HepG2 (cell line): ENCODE measurements around the gene PLGRKT. TPM values are rescaled to one million over a fixed set of nuclear protein-coding genes. Genes with fewer than 3 reads are reported as not detected.
A peak's percentile ranks its signal among the peaks of the same experiment; 100 is the strongest.

Experiments
- ESRRA ChIP-seq: sonication (generic); formaldehyde crosslinking; IDR thresholded peaks from 2 replicates; pipeline ENCODE4 v1.5.1; 2020; ENCODE audit warnings: mild to moderate bottlenecking, low read depth, missing genetic modification reagents
- ETS1 ChIP-seq: sonication (generic); formaldehyde crosslinking; IDR thresholded peaks from 2 replicates; pipeline ENCODE4 v1.4.0; 2020; ENCODE audit warnings: missing genetic modification reagents
- HMG20B ChIP-seq: conservative IDR thresholded peaks from 2 replicates; pipeline ENCODE4 v1.6.1; 2016; ENCODE audit warnings: missing genetic modification reagents, missing compliant biosample characterization
- HOXA5 ChIP-seq: sonication (generic); formaldehyde crosslinking; IDR thresholded peaks from 2 replicates; pipeline ENCODE4 v1.4.0; 2020; ENCODE audit warnings: missing genetic modification reagents
- KDM3A ChIP-seq: IDR thresholded peaks from 2 replicates; pipeline ENCODE4 v1.6.1; 2018; ENCODE audit warnings: low read depth, missing compliant biosample characterization
- MATR3 ChIP-seq: sonication (generic); formaldehyde crosslinking; IDR thresholded peaks from 2 replicates; pipeline ENCODE4 v1.4.0; 2020; ENCODE audit warnings: missing genetic modification reagents
- MTA1 ChIP-seq: sonication (generic); formaldehyde crosslinking; IDR thresholded peaks from 2 replicates; pipeline ENCODE4 v1.4.0; 2020; ENCODE audit warnings: missing genetic modification reagents, mild to moderate bottlenecking, borderline replicate concordance
- PRDM10 ChIP-seq: sonication (generic); formaldehyde crosslinking; IDR thresholded peaks from 2 replicates; pipeline ENCODE4 v1.4.0; 2020; ENCODE audit warnings: low read depth, missing genetic modification reagents
- RFXANK ChIP-seq: IDR thresholded peaks from 2 replicates; pipeline ENCODE4 v1.6.1; 2016
- SIX4 ChIP-seq: sonication (generic); formaldehyde crosslinking; IDR thresholded peaks from 2 replicates; pipeline ENCODE4 v1.4.0; 2020; ENCODE audit warnings: missing genetic modification reagents
- SMARCC2 ChIP-seq: fragments of 450-650 bp; IDR thresholded peaks from 2 replicates; pipeline ENCODE4 v1.6.1; 2017; ENCODE audit warnings: antibody characterized with exemption, mild to moderate bottlenecking
- ZEB1 ChIP-seq: IDR thresholded peaks from 2 replicates; pipeline ENCODE4 v1.6.1; 2012; ENCODE audit warnings: mild to moderate bottlenecking, low read depth, inconsistent platforms; ENCODE audit not compliant: insufficient replicate concordance
- ZNF318 ChIP-seq: sonication (generic); formaldehyde crosslinking; IDR thresholded peaks from 2 replicates; pipeline ENCODE4 v1.4.0; 2020; ENCODE audit warnings: mild to moderate bottlenecking, missing genetic modification reagents
- ZNF333 ChIP-seq: sonication (generic); formaldehyde crosslinking; IDR thresholded peaks from 2 replicates; pipeline ENCODE4 v1.4.0; 2020; ENCODE audit warnings: mild to moderate bottlenecking, missing genetic modification reagents, borderline replicate concordance
- ZNF446 ChIP-seq: sonication (generic); formaldehyde crosslinking; IDR thresholded peaks from 2 replicates; pipeline ENCODE4 v1.5.0; 2020; ENCODE audit warnings: mild to moderate bottlenecking, missing genetic modification reagents
- ZSCAN12 ChIP-seq: sonication (generic); formaldehyde crosslinking; IDR thresholded peaks from 2 replicates; pipeline ENCODE4 v1.9.0; 2021; ENCODE audit warnings: mild to moderate bottlenecking, missing genetic modification reagents
- polyA plus RNA-seq, 8 experiments: library from polyadenylated mRNA; depleted of rRNA in 3 of 8; stranded (reverse) in 7 of 8; unstranded in 1 of 8; fragments of >200 nt; fragmentation: Illumina TruSeq in 4 of 8; extraction: Trizol in 4 of 8; gene quantifications; 2 replicates each; pipeline versions ENCODE4 v1.2.1 to v1.2.3, GENCODE V29; 2011 to 2016; ENCODE audit warnings: low read depth in 4 of 8, missing spikeins in 1 of 8, mixed read lengths in 1 of 8; ENCODE audit not compliant: insufficient read depth in 1 of 8
- total RNA-seq, 5 experiments: library from RNA; depleted of rRNA; stranded (reverse); fragments of >200 nt; fragmentation: Illumina TruSeq; extraction: Trizol; gene quantifications; 2 replicates each; pipeline ENCODE4 v1.2.3, GENCODE V29; 2016; ENCODE audit warnings: low read depth in 1 of 5

The PLGRKT gene
- total and polyA plus RNA-seq, 2 of the 13 experiments (the other 11 are each of a cell fraction or from before 2014, with no cell fraction given), result 5.0 to 15.8 TPM

DNA sequence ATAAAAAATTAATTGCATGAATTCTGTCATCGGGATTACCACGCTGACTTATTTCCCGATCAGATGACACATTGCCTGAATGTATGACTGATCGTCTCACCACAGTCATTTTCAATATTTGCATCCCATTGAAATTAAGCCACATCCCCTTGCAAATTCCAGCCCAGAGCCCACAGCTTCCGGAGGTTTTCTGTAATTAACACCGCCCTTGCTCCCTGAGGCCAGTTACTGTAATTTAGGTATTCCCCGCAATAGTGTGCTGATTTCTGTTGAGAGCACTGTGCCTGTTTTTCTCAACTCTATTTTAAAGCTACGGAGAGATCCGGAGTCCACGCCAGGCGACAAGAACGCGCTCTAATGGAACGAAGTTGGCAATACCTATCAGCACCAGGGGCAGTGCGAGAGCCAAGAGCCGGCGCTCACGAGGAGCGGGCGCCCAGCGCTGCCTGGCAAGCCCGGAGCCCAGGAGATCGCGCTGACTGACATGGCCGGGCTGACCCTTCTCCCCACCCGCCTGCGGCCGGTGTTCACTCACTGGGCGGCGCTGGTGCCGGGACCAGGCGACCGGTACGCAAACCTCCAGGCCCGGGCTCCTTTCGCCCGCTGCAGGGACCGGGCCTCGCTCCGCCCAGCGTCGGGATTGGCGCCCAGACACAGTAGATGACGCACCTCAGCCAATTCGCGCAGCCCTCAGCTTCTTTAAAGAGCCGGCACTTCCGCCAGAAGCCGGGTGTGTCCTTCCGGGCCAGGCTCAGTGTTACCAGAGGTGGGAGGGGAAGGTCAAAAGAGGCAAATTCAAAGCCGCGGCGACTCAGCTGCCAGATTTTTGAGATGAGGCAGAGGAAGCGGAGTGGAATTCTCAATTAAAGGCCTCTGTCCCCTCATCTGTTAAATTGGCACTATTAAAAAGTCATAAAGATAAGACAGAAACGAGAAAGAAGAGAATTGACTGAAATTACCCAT lies at the start of gene PLGRKT (continued):
- peak; percentile 95 for TF ChIP-seq ESRRA (CRISPR knock-in tag)
- peak; percentile 32 for TF ChIP-seq ZEB1
- TF ChIP-seq MATR3 (CRISPR knock-in tag), result no peak
- peak; percentile 67; the same call in 1 of the 2 replicates for TF ChIP-seq HOXA5
- TF ChIP-seq HMG20B, result peak; percentile 44
- TF ChIP-seq ZNF446, result no peak
- TF ChIP-seq SMARCC2, result no peak
- TF ChIP-seq PRDM10 (CRISPR knock-in tag), result no peak
- no peak for TF ChIP-seq RFXANK
- no peak for TF ChIP-seq ZSCAN12
- peak; percentile 47; the same call in 1 of the 2 replicates for TF ChIP-seq ETS1 (CRISPR knock-in tag)
- peak; percentile 48; the same call in 1 of the 2 replicates for TF ChIP-seq MTA1 (CRISPR knock-in tag)
- 0 out of 2 replicates have a peak, but pooled peaks have one; percentile 45 for TF ChIP-seq KDM3A (CRISPR knock-in tag)
- no peak for TF ChIP-seq SIX4 (CRISPR knock-in tag)
- no peak for TF ChIP-seq ZNF333 (CRISPR knock-in tag)
- TF ChIP-seq ZNF318, result no peak; the same call in 1 of the 2 replicates
